NB4 (cell line): ENCODE results near the gene MUC5B.

Experiments
- CTCF ChIP-seq: IDR thresholded peaks from one replicate; pipeline ENCODE4 v1.5.1; 2012; ENCODE audit warnings: low read depth, low read length
- MAX ChIP-seq: IDR thresholded peaks from 2 replicates; pipeline ENCODE4 v1.6.1; 2011; ENCODE audit warnings: low read depth, low read length
- MYC ChIP-seq: IDR thresholded peaks from 2 replicates; pipeline ENCODE4 v1.6.1; 2011; ENCODE audit warnings: low read depth, low read length
- POLR2A ChIP-seq: IDR thresholded peaks from 2 replicates; pipeline ENCODE4 v1.6.1; 2011; ENCODE audit warnings: mild to moderate bottlenecking; ENCODE audit not compliant: insufficient read length; ENCODE audit errors: extremely low read depth

- TF ChIP-seq CTCF: no peak
- no peak for TF ChIP-seq POLR2A
- TF ChIP-seq MAX: no peak
- TF ChIP-seq MYC: no peak
These were observed 31.3 kb downstream of the MUC5B start for GRCh38 chr11:1254086-1254648.
